Measurements from ENCODE around the gene CYTL1. TPM values are rescaled to one million over a fixed set of nuclear protein-coding genes. Genes with fewer than 3 reads are reported as not detected.

CYTL1 gene
- total and polyA plus RNA-seq, 2 of the 4 experiments (the other 2 are of a cell fraction) = 1.3 to 7.4 TPM

DNA sequence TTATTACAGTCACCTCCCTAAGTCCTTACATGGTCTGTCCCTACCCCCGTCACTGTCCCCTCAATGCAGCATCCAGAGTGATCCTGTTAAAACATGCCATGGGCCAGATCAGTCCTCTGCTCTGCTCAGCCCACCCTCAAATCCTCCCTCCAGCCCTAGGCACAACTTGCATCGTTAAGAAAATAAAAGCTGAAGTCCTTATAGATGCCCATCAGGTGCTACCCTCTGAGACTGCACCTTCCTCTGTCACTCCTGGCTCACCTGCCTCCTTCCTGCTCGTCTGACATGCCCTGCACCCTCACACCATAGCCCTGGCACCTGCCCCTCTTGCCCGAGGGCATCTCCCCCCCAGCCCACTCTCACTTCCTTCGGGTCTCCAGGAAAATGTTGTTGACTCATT is 36.2 kb upstream of the CYTL1 start:
- DNase-seq (no peak), ATAC-seq (ENCODE audit: low read depth) (no peak)
- intact Hi-C loops (cut with micrococcal nuclease) (loop anchor here (10.0 kb wide), 2 partner anchors 189 to 289 kb away; no protein-coding TSS in a partner anchor), dilution Hi-C loops (cut with HindIII; ENCODE audit: low sequenced_read_pairs, unreplicated experiment) (no loop called here), in situ Hi-C loops (cut with MboI; ENCODE audit: low sequenced_read_pairs) (no loop called here)
- no peak overlapping the region for H3K18ac ChIP-seq (ENCODE audit: low read depth, low read length)
- no peak overlapping the region for H2AK5ac ChIP-seq (ENCODE audit: low read depth, low read length)
- ChIA-PET CTCF (no interaction called here), POLR2A (ENCODE audit: unreplicated experiment) (interaction anchor here (0.7 kb wide), 2 partner anchors 51 to 63 kb away, joined by 3 to 6 read pairs; no protein-coding TSS in a partner anchor)
- no peak overlapping the region for H3K9ac ChIP-seq (ENCODE audit: low read depth, low read length)
- H3K14ac ChIP-seq (replicated peaks; ENCODE audit: low read depth, low read length) = no peak overlapping the region
- no peak overlapping the region for H2BK5ac ChIP-seq (ENCODE audit: low read depth, low read length, poor library complexity, severe bottlenecking)
- H3K27ac ChIP-seq (ENCODE audit: insufficient read depth, low read length) = no peak overlapping the region
- H2BK20ac ChIP-seq (ENCODE audit: low read depth, low read length) = no peak overlapping the region
- no peak overlapping the region for H3K4me2 ChIP-seq (ENCODE audit: low read depth, low read length)
- no peak overlapping the region for H4K91ac ChIP-seq (ENCODE audit: insufficient read depth, low read depth, low read length)
- no peak overlapping the region for H2BK15ac ChIP-seq (ENCODE audit: low read depth, low read length)
- H3K4ac ChIP-seq (ENCODE audit: low read depth, low read length) = no peak overlapping the region
- no peak overlapping the region for H2AFZ ChIP-seq (replicated peaks; ENCODE audit: low read length, poor library complexity)
- H2AK9ac ChIP-seq (replicated peaks; ENCODE audit: low read depth, low read length, poor library complexity) = no peak overlapping the region
- H3K27me3 ChIP-seq (ENCODE audit: control insufficient read depth, insufficient read depth, low read length) = no peaks in the 10 kb centered on the region
- H4K20me1 ChIP-seq (ENCODE audit: insufficient read depth, low read length) = peaks cover 3% of the 10 kb centered on the region; the same call in 1 of the 2 replicates
- peaks cover 0 to 29% of the 10 kb centered on the region in 2 experiments; a peak in 3 of 4 replicates for H3K79me1 ChIP-seq (ENCODE audit: low read depth in 1 of 2, low read length in 2 of 2)
- no peak overlapping the region for H2BK120ac ChIP-seq (ENCODE audit: low read depth, low read length)
- no peaks in the 10 kb centered on the region for H3K9me3 ChIP-seq (ENCODE audit: control insufficient read depth, insufficient read depth, low read length)
- peaks cover 2% of the 10 kb centered on the region; the same call in 1 of the 2 replicates for H3K4me1 ChIP-seq (ENCODE audit: control insufficient read depth, insufficient read depth, low read length)
- H4K8ac ChIP-seq (ENCODE audit: low read depth in 2 of 2, low read length in 2 of 2) = no peak overlapping the region
- no peak overlapping the region for H4K5ac ChIP-seq (ENCODE audit: low read depth, low read length)
- whole genome bisulfite sequencing, 2 experiments (ENCODE audit: extremely low coverage in 2 of 2, insufficient read length in 1 of 2) = 80% methylated on average over 1 of the region's 5 CpGs; no CpG with 5 or more reads in 1 of the 2 experiments
- BruUV-seq (replicated peaks) = no TSS peak
- no peaks in the 10 kb centered on the region; the same call in 1 of the 2 replicates for H3K9me1 ChIP-seq (ENCODE audit: insufficient read depth, low read length)
- TF ChIP-seq POLR2A (IDR thresholded peaks at IDR 0.05; ENCODE audit: low read depth, low read length) (no peak), RCOR1 (IDR thresholded peaks at IDR 0.05; ENCODE audit: insufficient replicate concordance, low read length) (no peak), MAFK (IDR thresholded peaks at IDR 0.05; ENCODE audit: low read depth, low read length) (no peak), MXI1 (IDR thresholded peaks at IDR 0.05; ENCODE audit: borderline replicate concordance, low read depth, low read length) (no peak), NFE2L2 (IDR thresholded peaks at IDR 0.05; ENCODE audit: low read depth, low read length) (no peak), CEBPB (IDR thresholded peaks at IDR 0.05; ENCODE audit: low read depth, low read length) (no peak), SMC3 (IDR thresholded peaks at IDR 0.05; ENCODE audit: low read depth, low read length) (no peak), CHD1 (IDR thresholded peaks at IDR 0.05; ENCODE audit: low read depth, low read length) (no peak), RFX5 (IDR thresholded peaks at IDR 0.05; ENCODE audit: low read depth, low read length) (no peak), MAZ (IDR thresholded peaks at IDR 0.05; ENCODE audit: borderline replicate concordance, low read depth, low read length) (no peak)
- TF ChIP-seq, protein P1, sequence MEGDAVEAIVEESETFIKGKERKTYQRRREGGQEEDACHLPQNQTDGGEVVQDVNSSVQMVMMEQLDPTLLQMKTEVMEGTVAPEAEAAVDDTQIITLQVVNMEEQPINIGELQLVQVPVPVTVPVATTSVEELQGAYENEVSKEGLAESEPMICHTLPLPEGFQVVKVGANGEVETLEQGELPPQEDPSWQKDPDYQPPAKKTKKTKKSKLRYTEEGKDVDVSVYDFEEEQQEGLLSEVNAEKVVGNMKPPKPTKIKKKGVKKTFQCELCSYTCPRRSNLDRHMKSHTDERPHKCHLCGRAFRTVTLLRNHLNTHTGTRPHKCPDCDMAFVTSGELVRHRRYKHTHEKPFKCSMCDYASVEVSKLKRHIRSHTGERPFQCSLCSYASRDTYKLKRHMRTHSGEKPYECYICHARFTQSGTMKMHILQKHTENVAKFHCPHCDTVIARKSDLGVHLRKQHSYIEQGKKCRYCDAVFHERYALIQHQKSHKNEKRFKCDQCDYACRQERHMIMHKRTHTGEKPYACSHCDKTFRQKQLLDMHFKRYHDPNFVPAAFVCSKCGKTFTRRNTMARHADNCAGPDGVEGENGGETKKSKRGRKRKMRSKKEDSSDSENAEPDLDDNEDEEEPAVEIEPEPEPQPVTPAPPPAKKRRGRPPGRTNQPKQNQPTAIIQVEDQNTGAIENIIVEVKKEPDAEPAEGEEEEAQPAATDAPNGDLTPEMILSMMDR (conservative IDR thresholded peaks at IDR 0.05; ENCODE audit: low read depth, low read length) = no peak
- H3K23ac ChIP-seq (ENCODE audit: low read depth, low read length) = no peak overlapping the region
- H3K4me3 ChIP-seq (ENCODE audit: insufficient read depth, low read depth, low read length) = no peak overlapping the region
- no peaks in the 10 kb centered on the region for H3K36me3 ChIP-seq (ENCODE audit: control insufficient read depth, insufficient read depth, low read length)
- H3K56ac ChIP-seq (ENCODE audit: extremely low read depth, insufficient read depth, low read length) = no peak overlapping the region
